Breast epithelium (tissue), 3 donors: ENCODE measurements around the gene SLC22A15.

Experiments used
- CTCF ChIP-seq, 3 donors: fragments of 450-650 bp; IDR thresholded peaks; one replicate each; pipeline ENCODE4 v1.5.1; 2016 to 2017; ENCODE audit warnings: antibody characterized with exemption in 3 of 3, mild to moderate bottlenecking in 3 of 3, moderate library complexity in 3 of 3
- POLR2A ChIP-seq: fragments of 450-650 bp; IDR thresholded peaks from one replicate; pipeline ENCODE4 v1.6.1; 2016; ENCODE audit warnings: antibody characterized with exemption, mild to moderate bottlenecking, moderate library complexity
- POLR2AphosphoS5 ChIP-seq, 3 donors: sonication (generic); formaldehyde crosslinking; IDR thresholded peaks; one replicate each; pipeline ENCODE4 v1.6.1; 2017; ENCODE audit warnings: antibody characterized with exemption in 3 of 3

DNA sequence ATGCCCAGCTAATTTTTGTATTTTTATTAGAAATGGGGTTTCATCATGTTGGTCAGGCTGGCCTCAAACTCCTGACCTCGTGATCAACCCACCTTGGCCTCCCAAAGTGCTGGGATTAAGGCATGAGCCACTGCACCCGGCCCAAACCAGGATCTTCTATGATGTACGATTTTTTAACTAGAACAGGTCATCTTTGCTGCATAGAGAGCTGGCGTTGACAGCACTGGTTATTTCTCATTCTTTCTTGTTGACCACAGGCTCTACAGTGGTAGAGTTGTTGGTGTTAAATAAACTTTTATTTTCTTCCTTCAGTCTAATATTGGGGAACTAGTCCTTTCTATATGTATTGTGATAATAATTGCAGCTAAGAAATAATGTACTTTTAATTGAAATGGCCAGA is 131.1 kb downstream of the SLC22A15 start:
- TF ChIP-seq CTCF (IDR thresholded peaks at IDR 0.05) (no peak), POLR2AphosphoS5 (IDR thresholded peaks at IDR 0.05) (no peak), POLR2A (no peak)
